KOPT-K1 (cell line): ENCODE data around the gene RBM19.

Experiments
- H3K27ac ChIP-seq: fragments of 200-600 bp; sonication (generic); 2 replicates; pipeline ENCODE4 v1.5.1; 2016; ENCODE audit warnings: antibody characterized with exemption, mild to moderate bottlenecking, low read depth, low read length; ENCODE audit not compliant: poor library complexity, severe bottlenecking
- H3K36me3 ChIP-seq: fragments of 200-600 bp; sonication (generic); 2 replicates; pipeline ENCODE4 v1.5.1; 2017; ENCODE audit warnings: antibody characterized with exemption, mild to moderate bottlenecking, low read length, moderate library complexity; ENCODE audit not compliant: insufficient read depth
- H3K9me3 ChIP-seq: fragments of 200-600 bp; sonication (generic); 2 replicates; pipeline ENCODE4 v1.5.1; 2017; ENCODE audit warnings: antibody characterized with exemption, low read length, mild to moderate bottlenecking; ENCODE audit not compliant: insufficient read depth, poor library complexity, severe bottlenecking

Gene RBM19

GRCh38 chr12:113933201-113933786 is 32.8 kb downstream of the RBM19 start:
- H3K27ac ChIP-seq, result no peak overlapping the region
- no peaks in the 10 kb centered on the region for H3K9me3 ChIP-seq
- H3K36me3 ChIP-seq, result peaks cover 78% of the 10 kb centered on the region

- Histone ChIP-seq H3K27ac (no peak overlapping the region), H3K36me3 (peaks cover 71% of the 10 kb centered on the region), H3K9me3 (no peaks in the 10 kb centered on the region)
Observed at GRCh38 chr12:113932381-113933196, 33.5 kb downstream of the RBM19 start.

GRCh38 chr12:113931517-113931916 is 34.6 kb downstream of the RBM19 start:
- no peak overlapping the region for H3K27ac ChIP-seq
- no peaks in the 10 kb centered on the region for H3K9me3 ChIP-seq
- peaks cover 68% of the 10 kb centered on the region for H3K36me3 ChIP-seq

- peaks cover 70% of the 10 kb centered on the region for H3K36me3 ChIP-seq
- H3K9me3 ChIP-seq, result no peaks in the 10 kb centered on the region
- H3K27ac ChIP-seq, result no peak overlapping the region
Observed at GRCh38 chr12:113930249-113930648, 35.9 kb downstream of the RBM19 start.

GRCh38 chr12:113929312-113929989 is 36.7 kb downstream of the RBM19 start:
- Histone ChIP-seq H3K9me3 (no peaks in the 10 kb centered on the region), H3K36me3 (peaks cover 71% of the 10 kb centered on the region), H3K27ac (no peak overlapping the region)

GRCh38 chr12:113926788-113927187 is 39.3 kb downstream of the RBM19 start:
- no peaks in the 10 kb centered on the region for H3K9me3 ChIP-seq
- H3K36me3 ChIP-seq, result peaks cover 73% of the 10 kb centered on the region
- H3K27ac ChIP-seq, result no peak overlapping the region

- H3K9me3 ChIP-seq, result no peaks in the 10 kb centered on the region
- H3K27ac ChIP-seq, result no peak overlapping the region
- peaks cover 69% of the 10 kb centered on the region for H3K36me3 ChIP-seq
Observed at GRCh38 chr12:113924341-113924740, 41.8 kb downstream of the RBM19 start.

GRCh38 chr12:113923251-113923650 is 42.9 kb downstream of the RBM19 start:
- Histone ChIP-seq H3K9me3 (no peaks in the 10 kb centered on the region), H3K36me3 (peaks cover 60% of the 10 kb centered on the region), H3K27ac (no peak overlapping the region)

GRCh38 chr12:113921430-113921829 is 44.7 kb downstream of the RBM19 start:
- Histone ChIP-seq H3K27ac (no peak overlapping the region), H3K36me3 (peaks cover 65% of the 10 kb centered on the region), H3K9me3 (no peaks in the 10 kb centered on the region)

GRCh38 chr12:113919791-113920190 is 46.3 kb downstream of the RBM19 start:
- Histone ChIP-seq H3K27ac (no peak overlapping the region), H3K36me3 (peaks cover 63% of the 10 kb centered on the region), H3K9me3 (no peaks in the 10 kb centered on the region)

GRCh38 chr12:113918306-113918705 is 47.8 kb downstream of the RBM19 start:
- H3K36me3 ChIP-seq, result peaks cover 61% of the 10 kb centered on the region
- H3K9me3 ChIP-seq, result no peaks in the 10 kb centered on the region
- no peak overlapping the region for H3K27ac ChIP-seq

- peaks cover 64% of the 10 kb centered on the region for H3K36me3 ChIP-seq
- no peaks in the 10 kb centered on the region for H3K9me3 ChIP-seq
Observed at GRCh38 chr12:113917393-113917792, 48.7 kb downstream of the RBM19 start.

GRCh38 chr12:113914806-113915205 is 51.3 kb downstream of the RBM19 start:
- Histone ChIP-seq H3K27ac (no peak overlapping the region), H3K36me3 (peaks cover 74% of the 10 kb centered on the region), H3K9me3 (no peaks in the 10 kb centered on the region)

More at GRCh38 chr12:113917393-113917792, 48.7 kb downstream of the RBM19 start:
- H3K27ac ChIP-seq, result no peak overlapping the region

GRCh38 chr12:113914176-113914575 is 51.9 kb downstream of the RBM19 start:
- H3K36me3 ChIP-seq, result peaks cover 80% of the 10 kb centered on the region
- H3K9me3 ChIP-seq, result no peaks in the 10 kb centered on the region

GRCh38 chr12:113912760-113913329 is 53.3 kb downstream of the RBM19 start:
- H3K9me3 ChIP-seq, result no peaks in the 10 kb centered on the region
- H3K27ac ChIP-seq, result no peak overlapping the region
- peaks cover 87% of the 10 kb centered on the region for H3K36me3 ChIP-seq

More at GRCh38 chr12:113914176-113914575, 51.9 kb downstream of the RBM19 start:
- no peak overlapping the region for H3K27ac ChIP-seq
